ENCODE data around the gene NFE2L2. TPM values are rescaled to one million over a fixed set of nuclear protein-coding genes. Genes with fewer than 3 reads are reported as not detected.

Gene NFE2L2
- total RNA-seq, 4 donors from 2014 or later = 55.5 to 111 (median 89.2) TPM

DNA sequence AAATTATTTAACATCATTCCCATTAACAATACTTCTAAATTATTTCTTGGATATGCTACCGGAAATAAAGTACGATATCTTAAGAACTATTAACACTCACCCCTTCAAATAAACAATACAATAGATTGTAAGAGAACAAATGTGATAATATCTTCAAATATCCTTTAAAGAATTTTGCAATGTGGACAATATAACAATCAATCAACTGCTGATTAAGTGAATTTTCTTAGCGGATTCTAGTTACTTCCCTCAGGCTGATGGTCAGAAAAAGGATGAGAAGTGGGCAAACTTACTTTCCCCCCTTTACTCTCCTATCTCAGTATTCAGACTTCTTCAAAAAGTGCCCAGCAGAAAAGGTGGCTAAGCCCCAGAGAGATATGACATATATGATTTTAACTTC is 10.8 kb downstream of the NFE2L2 start:
- WGBS, 2 donors (ENCODE audit: low coverage in 1 of 2) = 57 to 64% methylated on average over 3 of the region's 3 CpGs

DNA sequence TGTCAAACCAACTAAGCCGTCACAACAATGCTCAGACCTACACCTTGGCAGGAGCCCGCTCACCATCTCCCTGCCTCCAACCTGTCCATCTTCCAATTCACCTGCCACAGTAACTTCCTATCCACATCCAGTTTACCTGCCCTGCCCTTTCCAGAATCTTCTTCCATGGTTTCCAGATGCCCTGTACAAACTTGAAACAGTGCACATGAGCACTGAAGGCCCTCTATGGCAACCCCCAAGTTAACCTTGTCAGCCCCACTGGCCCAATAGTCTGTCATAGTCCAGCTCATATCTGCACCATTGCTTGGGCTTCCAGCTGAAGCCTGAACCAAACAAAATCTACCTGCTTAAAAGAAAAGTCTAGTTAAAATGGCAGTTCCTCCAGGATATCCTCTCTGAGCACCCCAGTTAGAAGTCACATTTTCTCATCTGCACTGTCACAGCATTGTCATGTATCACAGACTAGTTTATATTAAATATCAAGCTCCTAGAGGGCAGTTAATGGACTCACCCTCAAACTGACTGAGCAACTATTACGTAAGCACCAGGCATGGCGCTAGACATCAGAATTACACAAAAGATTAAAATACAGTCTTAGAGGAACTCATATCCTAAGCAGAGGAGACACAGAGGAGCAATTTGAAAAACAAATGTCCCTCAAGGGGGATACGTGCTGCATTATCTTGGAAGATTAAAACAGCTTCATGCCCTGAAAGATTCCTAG is 11.6 kb downstream of the NFE2L2 start:
- no peaks in the 10 kb centered on the region for H3K36me3 ChIP-seq
- H3K4me1 ChIP-seq = peaks cover 17 to 99% (median 57%) of the 10 kb centered on the region in 3 donors
- H3K9me3 ChIP-seq = no peaks in the 10 kb centered on the region
- H3K4me3 ChIP-seq = no peak overlapping the region
- no peaks in the 10 kb centered on the region for H3K27me3 ChIP-seq
- H3K27ac ChIP-seq = peak overlapping the region in 3 of 4 donors; percentile 49 to 71 (median 60)
- TF ChIP-seq, protein P1, sequence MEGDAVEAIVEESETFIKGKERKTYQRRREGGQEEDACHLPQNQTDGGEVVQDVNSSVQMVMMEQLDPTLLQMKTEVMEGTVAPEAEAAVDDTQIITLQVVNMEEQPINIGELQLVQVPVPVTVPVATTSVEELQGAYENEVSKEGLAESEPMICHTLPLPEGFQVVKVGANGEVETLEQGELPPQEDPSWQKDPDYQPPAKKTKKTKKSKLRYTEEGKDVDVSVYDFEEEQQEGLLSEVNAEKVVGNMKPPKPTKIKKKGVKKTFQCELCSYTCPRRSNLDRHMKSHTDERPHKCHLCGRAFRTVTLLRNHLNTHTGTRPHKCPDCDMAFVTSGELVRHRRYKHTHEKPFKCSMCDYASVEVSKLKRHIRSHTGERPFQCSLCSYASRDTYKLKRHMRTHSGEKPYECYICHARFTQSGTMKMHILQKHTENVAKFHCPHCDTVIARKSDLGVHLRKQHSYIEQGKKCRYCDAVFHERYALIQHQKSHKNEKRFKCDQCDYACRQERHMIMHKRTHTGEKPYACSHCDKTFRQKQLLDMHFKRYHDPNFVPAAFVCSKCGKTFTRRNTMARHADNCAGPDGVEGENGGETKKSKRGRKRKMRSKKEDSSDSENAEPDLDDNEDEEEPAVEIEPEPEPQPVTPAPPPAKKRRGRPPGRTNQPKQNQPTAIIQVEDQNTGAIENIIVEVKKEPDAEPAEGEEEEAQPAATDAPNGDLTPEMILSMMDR (IDR thresholded peaks at IDR 0.05) = no peak
- no peak for TF ChIP-seq POLR2A (IDR thresholded peaks at IDR 0.05)
- no peak for TF ChIP-seq EP300 (IDR thresholded peaks at IDR 0.05)
- TF ChIP-seq POLR2AphosphoS5 (IDR thresholded peaks at IDR 0.05) = no peak
- 79 to 90% methylated on average over 4 to 5 of the region's 5 CpGs for WGBS, 2 donors (ENCODE audit: low coverage in 1 of 2)
- no peak for ATAC-seq

More for the DNA sequence above, 10.8 kb downstream of the NFE2L2 start:
- H3K4me1 ChIP-seq = peaks cover 17 to 99% (median 57%) of the 10 kb centered on the region in 3 donors
- no peak overlapping the region for H3K4me3 ChIP-seq
- H3K9me3 ChIP-seq = no peaks in the 10 kb centered on the region
- H3K27me3 ChIP-seq = no peaks in the 10 kb centered on the region
- ATAC-seq = no peak
- TF ChIP-seq POLR2A (IDR thresholded peaks at IDR 0.05) (no peak), EP300 (IDR thresholded peaks at IDR 0.05) (no peak), POLR2AphosphoS5 (IDR thresholded peaks at IDR 0.05) (no peak)
- TF ChIP-seq, protein P1 (IDR thresholded peaks at IDR 0.05) = no peak
- no peak overlapping the region for H3K27ac ChIP-seq
- H3K36me3 ChIP-seq = no peaks in the 10 kb centered on the region

DNA sequence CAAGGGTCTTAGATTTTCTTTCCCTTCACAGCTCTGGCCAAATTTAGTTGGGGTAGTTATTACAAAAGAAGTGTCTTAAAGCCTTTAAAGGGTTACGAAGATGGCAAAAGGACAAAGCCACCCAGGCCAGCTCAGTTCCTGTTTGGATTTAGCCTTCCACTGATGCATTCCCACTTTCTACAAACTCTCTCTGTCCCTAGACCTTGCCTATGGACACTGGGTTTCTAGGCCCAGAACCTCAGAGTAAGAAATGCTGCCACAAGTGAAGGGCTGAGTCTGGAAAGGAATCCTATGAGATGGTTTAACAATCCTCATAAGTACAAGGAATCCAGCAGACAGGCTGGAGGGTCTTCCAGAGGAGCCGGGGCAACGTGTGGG is 13.4 kb downstream of the NFE2L2 start:
- ATAC-seq = no peak
- no peak overlapping the region for H3K4me3 ChIP-seq
- peak overlapping the region in 3 of 4 donors; percentile 60 to 72 (median 71) for H3K27ac ChIP-seq
- H3K36me3 ChIP-seq = no peaks in the 10 kb centered on the region
- H3K27me3 ChIP-seq = no peaks in the 10 kb centered on the region
- peaks cover 17 to 99% (median 61%) of the 10 kb centered on the region in 3 donors for H3K4me1 ChIP-seq
- no peaks in the 10 kb centered on the region for H3K9me3 ChIP-seq
- TF ChIP-seq EP300 (IDR thresholded peaks at IDR 0.05) (no peak), POLR2A (IDR thresholded peaks at IDR 0.05) (no peak)
- TF ChIP-seq, protein P1 (IDR thresholded peaks at IDR 0.05) = no peak
- 80 to 100% methylated on average over 1 to 2 of the region's 3 CpGs for WGBS, 2 donors (ENCODE audit: low coverage in 1 of 2)

DNA sequence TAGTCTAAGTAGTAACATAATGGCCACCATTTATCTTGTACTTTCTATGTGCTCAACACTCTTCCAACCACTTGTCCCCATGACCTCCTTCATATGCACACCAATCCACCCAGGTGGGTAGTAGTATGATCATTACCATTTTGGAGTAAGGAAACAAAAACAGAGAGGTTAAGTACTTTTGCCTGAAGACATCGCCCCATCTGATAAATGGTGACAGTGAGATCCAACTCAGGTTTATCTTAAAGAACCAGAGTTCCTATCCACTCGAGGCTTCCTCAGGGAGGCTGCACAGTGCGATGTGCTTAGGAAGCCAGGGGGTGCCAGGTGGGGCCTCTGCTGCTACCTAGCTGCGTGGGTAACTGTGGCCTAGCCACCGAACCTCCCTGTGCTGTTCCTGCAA is 14.1 kb downstream of the NFE2L2 start:
- no peak for ATAC-seq
- peaks cover 17 to 99% (median 61%) of the 10 kb centered on the region in 3 donors for H3K4me1 ChIP-seq
- 80% methylated on average over 1 of the region's 5 CpGs; no CpG with 5 or more reads in 1 of the 2 donors for WGBS, 2 donors (ENCODE audit: low coverage in 1 of 2)

More for the DNA sequence above, 14.1 kb downstream of the NFE2L2 start:
- Histone ChIP-seq H3K27ac (peak overlapping the region in 1 of 4 donors; percentile 71), H3K4me3 (no peak overlapping the region), H3K9me3 (no peaks in the 10 kb centered on the region), H3K27me3 (no peaks in the 10 kb centered on the region), H3K36me3 (no peaks in the 10 kb centered on the region)
- TF ChIP-seq POLR2AphosphoS5 (IDR thresholded peaks at IDR 0.05) (no peak), EP300 (IDR thresholded peaks at IDR 0.05) (no peak), POLR2A (IDR thresholded peaks at IDR 0.05) (no peak)
- TF ChIP-seq, protein P1 (IDR thresholded peaks at IDR 0.05) = no peak
